ENCODE results near the gene CARM1.
"Not testable (repeated sequence)": the region's sequence is repeated elsewhere in the genome, so short reads cannot be mapped to it uniquely, and the experiment has no call there.

CARM1 gene

GRCh38 chr19:10935371-10936059 lies 64.2 kb downstream of the CARM1 start:
- DNase-seq: no peak

DNA sequence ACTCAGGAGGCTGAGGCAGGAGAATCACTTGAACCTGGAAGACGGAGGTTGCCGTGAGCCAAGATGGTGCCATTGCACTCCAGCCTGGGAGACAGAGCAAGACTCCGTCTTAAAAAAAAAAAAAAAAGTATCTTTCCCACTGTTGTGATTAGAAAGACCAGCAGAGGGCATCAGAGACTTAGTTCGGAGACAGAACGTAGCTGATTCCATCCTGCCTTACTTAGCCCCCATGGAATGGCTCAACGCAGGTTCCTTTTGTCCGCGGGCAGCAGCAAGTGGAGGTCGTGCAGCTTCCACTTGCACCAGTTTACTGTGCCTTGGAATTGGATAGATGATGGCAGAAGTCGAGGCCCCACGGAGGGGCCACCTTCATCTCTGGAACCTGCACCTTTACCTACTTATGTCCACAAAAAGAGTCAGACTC lies 65.3 kb downstream of the CARM1 start:
- peak; percentile 77 for DNase-seq

DNA sequence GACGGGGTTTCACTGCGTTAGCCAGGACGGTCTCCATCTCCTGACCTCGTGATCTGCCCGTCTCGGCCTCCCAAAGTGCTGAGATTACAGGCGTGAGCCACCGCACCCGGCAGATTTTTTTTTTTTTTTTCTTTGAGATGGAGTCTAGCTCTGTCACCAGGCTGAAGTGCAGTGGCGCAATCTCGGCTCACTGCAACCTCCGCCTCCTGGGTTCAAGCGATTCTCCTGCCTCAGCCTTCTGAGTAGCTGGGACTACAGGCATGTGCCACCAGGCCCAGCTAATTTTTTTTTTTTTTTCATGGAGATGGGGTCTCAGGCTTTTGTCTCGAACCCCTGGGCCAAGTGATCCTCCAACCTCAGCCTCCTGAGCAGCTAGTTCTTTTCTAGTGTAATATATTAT lies 70.3 kb downstream of the CARM1 start:
- DNase-seq: not testable (repeated sequence)

GRCh38 chr19:10943412-10943811 lies 72.1 kb downstream of the CARM1 start:
- not testable (repeated sequence) for DNase-seq

- no peak for DNase-seq
These were observed 73.9 kb downstream of the CARM1 start for GRCh38 chr19:10945264-10945663.

DNA sequence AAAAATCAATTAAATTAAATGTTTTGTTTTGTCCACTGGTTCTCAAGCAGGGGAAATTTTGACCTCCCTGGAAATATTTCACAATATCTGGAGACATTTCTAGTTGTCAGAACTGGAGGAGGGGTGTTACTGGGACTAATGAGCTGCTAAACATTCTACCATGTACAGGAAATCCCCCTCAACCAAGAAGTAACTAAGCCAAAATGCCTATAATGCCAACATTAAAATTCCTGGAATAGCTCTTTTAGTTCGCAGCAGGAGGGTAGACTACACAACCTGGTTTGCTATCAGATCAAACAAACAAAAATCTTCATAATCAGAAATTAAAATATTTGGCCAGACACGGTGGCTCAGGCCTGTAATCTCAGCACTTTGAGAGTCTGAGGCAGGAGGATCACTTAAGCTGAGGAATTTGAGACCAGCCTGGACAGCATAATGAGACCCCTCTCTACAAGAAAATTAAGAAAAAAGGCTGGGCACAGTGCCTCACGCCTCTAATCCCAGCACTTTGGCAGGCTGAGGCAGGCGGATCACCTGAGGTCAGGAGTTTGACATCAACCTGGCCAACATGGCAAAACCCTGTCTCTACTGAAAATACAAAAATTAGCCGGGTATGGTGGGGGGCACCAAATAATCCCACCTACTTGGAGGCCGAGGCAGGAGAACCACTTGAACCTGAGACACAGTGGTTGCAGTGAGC lies 75.8 kb downstream of the CARM1 start:
- DNase-seq: peak; percentile 74

DNA sequence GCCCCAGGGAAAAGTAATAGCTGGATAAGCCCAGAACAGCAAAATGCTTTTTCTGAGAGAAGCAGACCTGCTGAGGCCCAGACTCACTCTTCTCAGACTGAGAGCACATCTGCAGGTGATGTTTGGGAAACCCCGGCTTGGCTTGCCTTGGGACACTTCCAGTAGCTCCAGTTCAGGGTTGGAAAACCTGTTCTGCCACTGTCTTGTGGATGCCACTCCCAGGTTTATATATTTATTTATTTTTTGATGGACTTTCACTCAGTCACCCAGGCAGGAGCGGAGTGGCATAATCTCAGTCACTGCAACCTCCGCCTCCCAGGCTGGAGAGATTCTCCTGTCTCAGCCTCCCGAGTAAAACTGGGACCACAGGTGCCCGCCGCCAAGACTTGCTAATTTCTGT lies 81.5 kb downstream of the CARM1 start:
- no peak for DNase-seq

DNA sequence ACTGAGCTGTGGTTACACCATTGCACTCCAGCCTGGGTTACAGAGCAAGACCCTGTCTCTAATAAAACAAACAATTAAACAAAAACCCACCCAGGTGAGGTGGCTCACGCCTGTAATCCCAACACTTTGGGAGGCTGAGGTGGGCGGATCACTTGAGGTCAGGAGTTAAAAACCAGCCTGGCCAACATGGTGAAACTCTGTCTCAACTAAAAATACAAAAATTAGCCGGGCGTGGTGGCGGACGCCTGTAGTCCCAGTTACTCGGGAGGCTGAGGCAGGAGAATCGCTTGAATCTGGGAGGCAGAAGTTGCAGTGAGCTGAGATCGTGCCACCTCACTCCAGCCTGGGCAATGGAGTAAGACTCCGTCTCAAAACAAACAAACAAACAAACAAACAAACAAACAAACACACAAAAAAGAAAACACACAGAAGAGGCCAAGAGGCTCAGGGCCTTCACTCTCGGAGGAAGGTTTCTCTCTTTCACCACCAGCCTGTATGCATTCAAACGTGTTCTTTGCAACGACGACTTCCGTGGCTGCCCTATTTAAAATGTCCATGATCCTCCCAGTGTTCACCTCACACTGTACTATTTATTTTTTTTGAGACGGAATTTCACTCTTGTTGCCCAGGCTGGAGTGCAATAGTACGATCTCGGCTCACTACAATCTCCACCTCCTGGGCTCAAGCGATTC lies 88.1 kb downstream of the CARM1 start:
- not testable (repeated sequence) for DNase-seq

DNA sequence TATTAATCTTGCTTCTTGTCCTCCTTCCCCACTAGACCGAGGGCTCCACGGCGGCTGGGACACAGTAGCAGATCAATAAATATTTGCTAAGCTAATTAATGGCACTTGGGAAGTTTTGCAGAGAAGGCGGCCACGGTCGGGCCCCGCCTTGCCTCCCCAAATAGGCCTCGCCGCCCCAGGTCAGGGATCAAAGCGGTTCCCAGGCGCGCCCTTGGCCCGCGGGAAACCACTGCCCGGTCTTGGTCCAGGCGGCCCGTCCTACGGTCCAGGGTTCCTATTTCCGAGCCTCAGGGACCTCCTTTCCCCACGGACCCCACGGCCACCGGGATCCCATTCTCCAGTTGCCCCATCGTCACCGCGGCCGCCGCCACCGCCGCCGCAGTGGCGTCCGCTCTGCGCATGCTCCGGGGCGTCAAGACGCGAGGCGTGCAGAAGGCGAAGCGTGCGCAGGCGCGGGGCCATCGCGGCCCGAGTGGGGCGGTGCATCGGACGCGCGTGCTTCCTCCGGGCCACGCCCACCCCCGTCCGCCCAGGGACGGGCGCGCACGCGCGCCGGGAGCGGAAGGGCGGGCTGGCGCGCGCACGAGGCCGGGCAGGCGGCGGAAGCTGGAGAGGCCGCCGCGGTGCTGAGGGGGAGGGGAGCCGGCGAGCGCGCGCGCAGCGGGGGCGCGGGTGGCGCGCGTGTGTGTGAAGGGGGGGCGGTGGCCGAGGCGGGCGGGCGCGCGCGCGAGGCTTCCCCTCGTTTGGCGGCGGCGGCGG lies 89.1 kb downstream of the CARM1 start, which contains the start of gene SMARCA4:
Gene SMARCA4 (plus strand): TSS at position 717 of the 759 bp plus-strand sequence. CDS start 23,122 bp downstream, outside the sequence.
- peak; percentile 97 for DNase-seq

GRCh38 chr19:10961073-10961860 lies 89.9 kb downstream of the CARM1 start:
- DNase-seq: peak; percentile 27

- DNase-seq: no peak
These were observed 91.5 kb downstream of the CARM1 start for GRCh38 chr19:10962863-10963262.

DNA sequence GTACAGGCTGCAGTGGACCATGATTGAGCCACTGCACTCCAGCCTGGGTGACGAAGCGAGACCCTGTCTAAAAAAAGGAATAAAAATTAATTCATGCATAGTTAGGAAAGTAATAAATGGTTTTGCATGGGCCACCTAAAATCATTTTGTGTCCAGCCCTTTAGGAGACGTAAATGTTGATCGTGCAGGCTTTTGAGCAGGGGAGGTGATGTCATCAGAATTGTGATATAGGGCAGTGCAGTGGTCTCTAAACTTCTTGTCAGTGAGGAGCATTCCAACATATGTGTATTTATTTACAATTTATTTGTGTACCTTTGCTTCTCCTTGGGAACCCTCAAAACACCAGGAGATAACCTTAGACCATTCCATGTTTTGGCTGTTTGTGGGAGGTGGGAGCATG lies 92.5 kb downstream of the CARM1 start:
- DNase-seq: no peak

DNA sequence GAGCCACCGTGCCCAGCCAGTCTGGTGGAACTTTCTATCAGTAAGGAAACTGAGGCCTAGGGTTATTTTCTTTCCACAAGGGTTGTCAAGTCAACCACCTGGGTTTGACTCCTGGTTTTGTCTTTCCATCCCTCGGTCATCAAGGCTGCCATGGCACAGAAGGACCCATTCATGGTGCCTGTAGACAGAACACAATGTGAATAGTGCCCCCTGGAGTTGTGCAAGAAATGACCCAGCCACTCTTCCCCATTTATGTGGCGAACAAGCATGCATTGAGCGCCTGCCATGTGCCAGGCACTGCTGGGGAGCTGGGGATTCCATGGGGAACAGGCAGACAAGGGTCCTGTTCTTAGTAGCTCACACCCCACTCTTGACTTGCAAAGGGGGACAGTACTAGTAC lies 93.5 kb downstream of the CARM1 start:
- no peak for DNase-seq

GRCh38 chr19:10965398-10965797 lies 94.0 kb downstream of the CARM1 start:
- no peak for DNase-seq

GRCh38 chr19:10966809-10967208 lies 95.5 kb downstream of the CARM1 start:
- no peak for DNase-seq

GRCh38 chr19:10968527-10969135 lies 97.3 kb downstream of the CARM1 start:
- no peak for DNase-seq

- DNase-seq: no peak
These were observed 99.9 kb downstream of the CARM1 start for GRCh38 chr19:10971107-10971726.
